Hepatic stellate cell (primary cell): ENCODE data around the gene PRSS21.

Experiments used
- DNase-seq: peaks from one replicate; pipeline ENCODE4 v3.0.0; 2011; ENCODE audit warnings: low spot score

Gene PRSS21

DNA sequence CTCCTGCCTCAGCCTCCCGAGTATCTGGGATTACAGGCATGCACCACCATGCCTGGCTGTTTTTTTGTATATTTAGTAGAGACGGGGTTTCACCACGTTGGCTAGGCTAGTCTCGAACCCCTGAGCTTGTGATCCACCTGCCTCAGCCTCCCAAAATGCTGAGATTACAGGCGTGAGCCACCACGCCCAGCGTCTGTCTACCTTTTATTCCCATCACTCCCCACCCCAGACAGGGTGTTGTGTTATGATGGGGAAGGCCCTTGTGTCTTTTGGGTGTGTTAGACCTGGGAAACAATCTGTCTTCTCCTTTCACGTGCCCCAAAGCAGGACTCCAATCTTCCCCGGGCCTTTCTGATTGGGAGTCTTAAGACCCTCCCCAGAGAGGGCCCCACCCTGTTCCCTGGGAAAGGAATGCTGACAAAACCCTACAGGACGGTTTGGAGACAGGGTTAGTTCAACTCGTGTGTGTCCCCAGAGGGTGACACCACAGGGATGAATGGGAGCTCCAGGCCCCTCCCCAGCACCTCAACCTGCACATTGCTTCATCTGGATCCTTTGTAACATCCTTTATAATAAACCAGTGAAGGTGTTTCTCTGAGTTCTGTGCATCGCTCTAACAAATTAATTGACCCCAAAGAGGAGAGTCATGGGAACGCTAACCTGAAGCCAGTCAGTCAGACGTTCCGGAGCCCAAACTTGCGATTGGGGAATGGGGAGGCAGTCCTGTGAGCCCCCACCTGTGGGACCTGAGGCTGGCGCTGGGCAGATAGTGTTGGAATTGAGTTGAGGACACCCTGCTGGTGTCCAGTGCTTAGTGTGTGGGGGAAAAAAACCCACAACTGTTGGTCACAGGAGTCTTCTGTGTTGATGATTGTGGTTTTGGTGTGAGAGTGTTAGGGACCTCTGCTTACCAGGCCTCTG lies 36.8 kb upstream of the PRSS21 start:
- DNase-seq: no peak

DNA sequence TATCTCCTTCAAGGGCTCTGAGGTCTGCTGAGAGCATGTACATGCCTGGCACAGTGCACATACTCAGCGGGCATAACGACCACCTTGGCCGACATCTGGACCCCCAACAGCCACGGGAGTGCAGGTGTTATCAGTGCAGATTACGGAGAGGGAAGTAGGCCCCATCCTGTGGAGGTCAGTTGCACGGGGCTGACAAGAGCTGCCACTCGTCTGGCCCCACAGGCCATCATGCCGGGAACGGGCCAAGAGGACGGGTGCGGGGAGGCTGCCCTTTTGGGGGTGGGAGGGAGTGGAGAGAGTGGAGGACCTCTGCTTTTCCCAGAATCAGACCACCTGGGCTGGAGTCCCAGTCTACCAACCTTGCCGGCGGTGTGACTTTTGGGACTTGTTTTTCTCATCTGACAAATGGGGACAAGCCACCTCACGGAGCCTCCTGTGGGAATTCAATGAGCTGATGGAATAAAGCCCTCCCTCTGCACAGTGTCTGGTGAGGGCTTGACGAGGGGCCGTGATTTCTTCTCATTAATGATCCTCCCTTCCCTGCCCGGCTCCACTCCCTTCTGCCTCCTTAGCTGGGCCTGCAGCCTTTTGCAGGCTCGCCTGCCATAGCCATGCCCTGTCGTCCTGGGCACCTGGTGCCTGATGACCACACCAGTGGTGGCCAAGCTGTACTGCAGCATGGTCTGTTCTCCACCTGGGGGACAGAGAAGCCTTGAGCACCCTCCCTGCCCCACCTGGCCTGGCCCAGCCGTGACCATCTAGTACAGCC lies 34.3 kb upstream of the PRSS21 start:
- no peak for DNase-seq

DNA sequence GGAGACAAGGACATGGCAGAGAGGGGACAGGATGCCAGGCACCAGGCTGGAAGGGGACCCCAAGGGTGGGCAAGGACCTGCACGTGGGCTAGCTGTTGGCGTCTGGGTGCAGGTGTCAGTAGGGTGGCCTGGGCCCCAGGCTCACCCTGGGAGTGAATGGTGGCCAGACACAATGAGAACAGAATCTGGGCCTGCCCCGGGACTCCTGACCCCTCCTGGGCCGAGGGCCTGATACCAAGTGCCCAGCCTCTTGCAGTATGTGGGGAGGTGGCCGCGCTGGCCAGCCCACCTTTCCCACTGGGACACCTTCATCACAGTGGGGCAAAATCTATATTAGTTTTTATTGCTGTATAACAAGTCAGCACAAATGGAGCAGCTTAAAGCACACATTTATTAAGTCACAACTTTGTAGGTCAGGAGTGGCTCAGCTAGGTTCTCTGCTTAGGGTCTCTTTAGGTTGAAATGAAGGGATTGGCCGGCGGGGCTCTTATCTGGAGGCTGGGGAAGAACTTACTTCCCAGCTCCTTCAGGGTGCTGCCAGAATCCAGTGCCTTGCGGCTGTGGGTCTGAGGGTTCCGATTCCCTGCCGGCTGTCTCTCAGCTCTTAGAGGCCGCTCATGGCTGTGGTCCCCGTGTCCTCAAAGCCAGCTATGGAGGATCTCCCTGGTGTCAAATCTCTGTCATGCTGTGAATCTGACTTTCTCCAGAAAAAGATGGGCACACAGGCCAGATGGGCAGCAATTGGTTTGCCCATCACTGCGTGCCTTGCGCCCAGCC lies 33.3 kb upstream of the PRSS21 start:
- no peak for DNase-seq

DNA sequence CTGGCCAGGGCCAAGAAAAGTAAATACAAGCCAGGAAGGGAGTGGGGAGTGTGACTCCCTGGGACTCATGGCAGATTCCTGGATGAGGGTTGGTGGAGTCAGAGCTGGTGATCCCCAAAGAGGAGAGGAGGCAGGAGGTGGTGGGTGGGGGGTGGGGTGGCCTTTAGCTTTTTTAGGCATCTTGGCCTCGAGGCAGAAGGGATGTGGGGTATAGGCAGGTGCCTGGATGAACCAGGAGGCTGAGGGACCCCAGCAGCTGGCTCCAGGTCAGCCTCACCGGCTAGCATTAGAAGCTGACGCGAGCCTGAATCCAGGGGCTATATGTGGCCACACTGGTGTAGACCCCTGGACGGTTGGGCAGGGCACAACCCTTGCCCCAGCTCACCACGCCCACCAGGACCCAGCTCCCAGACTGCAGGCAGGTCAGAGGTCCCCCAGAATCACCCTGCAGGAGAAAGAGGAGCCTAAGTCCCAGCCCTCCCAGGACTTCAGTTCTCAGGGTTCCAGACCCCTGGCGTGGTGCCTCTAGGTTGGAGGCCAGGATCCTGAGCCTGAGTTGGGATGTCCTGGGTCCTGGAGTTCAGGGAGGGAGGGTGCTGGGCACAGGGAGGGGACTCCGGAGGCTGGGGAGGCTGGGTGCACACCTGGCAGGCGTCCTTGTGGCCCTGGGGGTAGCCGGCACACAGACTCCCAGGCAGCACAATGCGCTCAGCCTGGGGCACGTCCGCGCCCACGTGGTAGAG lies 32.5 kb upstream of the PRSS21 start:
- no peak for DNase-seq

DNA sequence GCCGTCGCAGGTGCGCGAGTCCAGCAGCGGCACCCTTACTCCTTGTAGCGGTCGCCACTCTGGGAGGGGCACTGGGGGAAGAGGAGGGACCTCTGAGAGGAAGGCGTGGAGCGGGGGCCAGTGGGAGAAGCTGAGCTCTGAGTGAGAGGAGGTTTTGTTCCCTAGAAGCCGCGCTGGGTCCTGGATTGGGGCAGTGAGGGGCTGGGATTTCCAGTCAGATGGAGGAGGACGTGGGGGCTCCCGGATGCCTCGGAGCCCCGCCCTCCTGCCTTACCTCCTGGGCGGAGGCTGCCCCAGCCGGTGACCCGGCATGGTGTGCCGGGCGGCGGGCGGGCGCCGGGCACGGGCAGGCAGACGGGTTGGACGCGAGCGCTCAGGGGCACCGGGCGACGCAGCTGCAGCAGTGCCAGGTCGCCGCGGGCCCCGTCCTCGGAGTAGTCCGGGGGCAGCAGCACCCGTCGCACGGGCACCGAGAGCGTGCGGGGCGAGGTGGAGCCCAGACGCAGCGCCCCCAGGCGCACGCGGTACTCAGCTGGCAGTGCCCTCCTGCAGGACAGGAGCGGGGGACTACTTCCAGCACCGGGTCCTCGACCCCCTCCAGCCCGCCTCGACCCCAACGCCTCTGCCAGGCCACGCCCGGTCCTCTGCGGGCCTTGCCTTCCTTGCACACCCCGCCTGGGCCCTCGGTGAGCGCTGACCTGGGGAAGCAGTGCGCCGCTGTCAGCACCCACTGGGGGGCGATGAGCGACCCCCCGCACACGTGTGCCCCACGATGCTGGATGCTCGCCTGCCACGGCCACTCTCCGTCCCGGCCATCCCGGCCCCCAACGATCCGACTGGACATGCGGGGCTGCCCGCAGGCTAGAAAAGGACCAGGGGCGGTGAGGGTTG lies 31.7 kb upstream of the PRSS21 start:
- no peak for DNase-seq

DNA sequence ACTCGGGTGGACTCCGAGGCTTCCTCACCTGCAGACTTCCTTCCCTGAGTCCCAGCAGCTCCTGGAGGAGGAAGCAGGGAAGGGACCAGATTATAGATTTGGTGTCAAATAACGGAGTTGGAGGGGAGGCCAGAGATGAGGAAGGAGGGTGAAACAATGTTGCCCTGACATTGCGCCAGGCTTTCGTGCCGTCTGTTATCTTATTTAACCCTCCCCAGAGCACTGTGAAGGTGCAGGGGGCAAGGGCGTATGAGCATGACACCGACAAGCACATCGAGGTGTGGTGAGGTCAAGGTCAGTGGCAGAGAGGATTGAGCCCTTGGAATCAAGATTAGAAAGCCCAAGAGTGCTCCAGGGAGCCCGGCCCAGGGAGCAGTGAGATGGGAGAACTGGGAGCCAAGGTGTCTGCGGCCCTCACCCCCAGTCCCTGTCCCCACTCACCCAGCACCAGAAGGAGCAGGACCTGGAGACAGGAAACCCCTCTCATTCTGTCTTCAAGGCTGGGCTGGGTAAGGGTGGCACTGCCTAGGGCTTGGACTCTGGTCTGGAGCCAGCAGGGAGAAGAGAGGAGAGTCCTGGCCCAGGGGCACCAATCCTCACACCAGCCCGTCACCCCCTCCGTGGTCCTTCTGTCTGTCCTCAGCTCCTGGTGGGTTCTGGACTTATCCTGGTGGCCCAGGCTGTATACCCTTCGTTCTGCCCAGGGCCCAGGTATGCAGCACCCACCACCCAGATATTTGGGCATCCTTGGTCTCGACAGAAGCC lies 30.8 kb upstream of the PRSS21 start:
- no peak for DNase-seq

DNA sequence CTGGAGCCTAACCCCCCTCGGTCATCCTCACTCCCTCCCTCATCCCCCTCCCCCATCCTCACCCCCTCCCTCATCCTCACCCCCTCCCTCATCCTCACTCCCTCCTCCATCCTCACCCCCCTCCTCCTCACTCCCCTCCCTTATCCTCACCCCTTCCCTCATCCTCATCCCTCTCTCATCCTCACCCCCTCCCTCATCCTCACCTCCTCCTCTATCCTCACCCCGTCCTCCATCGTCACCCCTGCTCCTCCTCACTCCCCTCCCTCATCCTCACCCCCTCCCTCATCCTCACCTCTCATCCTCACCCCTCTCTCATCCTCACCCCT lies 30.2 kb upstream of the PRSS21 start:
- DNase-seq: no peak

DNA sequence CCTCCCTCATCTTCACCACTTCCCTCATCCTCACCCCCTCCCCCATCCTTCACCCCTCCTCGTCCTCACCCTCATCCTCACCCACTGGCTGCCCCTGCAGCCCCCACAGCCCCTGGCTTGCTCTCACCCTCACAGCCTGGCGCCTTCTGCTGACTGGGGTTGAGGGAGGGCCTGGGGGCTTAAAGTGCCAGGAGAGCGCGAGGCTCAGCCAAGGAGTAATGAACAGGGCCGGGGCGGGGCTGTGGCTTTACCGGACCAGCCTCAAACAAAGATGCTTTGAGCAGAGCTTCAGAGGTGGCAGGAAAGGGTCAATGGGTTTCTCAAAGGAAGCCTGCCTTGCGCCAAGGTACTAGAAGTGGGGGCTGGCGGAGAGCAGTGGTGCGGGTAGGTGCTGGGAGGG lies 29.6 kb upstream of the PRSS21 start, which contains the start of gene PRSS33:
PRSS33 (minus strand) TSS at position 155 of the 400 bp plus-strand sequence. CDS start 1,013 bp downstream, outside the sequence.
- no peak for DNase-seq

DNA sequence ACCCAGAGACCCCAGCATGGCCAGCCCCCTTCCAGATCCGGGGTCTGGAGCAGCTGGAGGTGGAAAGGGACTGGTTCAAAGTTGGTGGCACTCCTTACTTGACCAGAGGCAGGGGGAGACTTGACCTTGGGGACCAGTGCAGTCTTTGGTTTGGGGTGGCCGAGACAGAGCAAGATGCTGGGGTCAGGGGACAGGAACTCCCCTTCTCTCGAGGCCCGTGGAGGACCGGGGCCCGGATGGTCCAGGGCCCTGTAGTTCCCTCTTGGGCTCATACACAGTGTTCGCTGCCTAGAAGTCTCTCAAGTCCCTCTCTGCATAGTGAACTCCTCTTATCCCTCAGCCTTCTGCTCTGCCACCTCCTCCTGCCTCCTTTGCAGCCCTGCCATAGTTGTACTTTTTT lies 29.1 kb upstream of the PRSS21 start:
- no peak for DNase-seq

DNA sequence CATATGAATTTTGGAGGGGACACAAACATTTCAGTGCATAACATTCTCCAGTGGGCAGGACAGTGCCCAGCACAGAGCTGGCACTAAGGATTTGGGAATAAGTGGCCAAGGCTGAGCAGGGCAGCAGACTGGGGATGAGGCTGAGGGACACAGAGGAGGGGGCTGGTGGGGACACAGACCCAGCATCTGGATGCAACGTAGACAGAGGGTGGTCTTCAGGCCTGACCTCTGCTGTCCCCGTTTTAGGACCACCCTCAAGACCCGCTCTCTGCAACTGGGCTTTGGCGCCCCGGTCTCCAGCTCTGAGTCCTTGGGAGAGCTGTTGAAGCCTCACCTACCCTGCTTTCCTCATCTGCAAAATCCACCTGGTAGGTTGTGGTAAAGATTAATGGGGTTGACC lies 26.4 kb upstream of the PRSS21 start:
- DNase-seq: no peak

DNA sequence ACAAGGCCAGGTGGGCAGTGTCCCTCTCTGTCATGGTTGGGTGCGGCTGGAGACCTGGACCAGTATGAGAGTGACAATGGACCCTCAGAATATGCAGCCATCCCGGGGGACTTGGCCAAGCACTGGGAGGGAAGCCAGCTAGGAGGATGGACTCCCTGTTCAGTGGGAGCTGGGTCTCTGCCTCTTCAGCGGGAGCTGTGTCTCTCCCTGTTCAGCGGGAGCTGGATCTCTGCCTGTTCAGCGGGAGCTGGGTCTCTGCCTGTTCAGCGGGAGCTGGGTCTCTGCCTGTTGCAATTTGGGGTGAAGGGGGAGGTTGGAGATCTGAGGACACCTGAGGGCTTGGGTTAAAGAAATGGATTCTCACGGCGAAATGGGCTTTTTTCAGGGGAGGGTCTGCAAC lies 25.9 kb upstream of the PRSS21 start:
- DNase-seq: no peak

DNA sequence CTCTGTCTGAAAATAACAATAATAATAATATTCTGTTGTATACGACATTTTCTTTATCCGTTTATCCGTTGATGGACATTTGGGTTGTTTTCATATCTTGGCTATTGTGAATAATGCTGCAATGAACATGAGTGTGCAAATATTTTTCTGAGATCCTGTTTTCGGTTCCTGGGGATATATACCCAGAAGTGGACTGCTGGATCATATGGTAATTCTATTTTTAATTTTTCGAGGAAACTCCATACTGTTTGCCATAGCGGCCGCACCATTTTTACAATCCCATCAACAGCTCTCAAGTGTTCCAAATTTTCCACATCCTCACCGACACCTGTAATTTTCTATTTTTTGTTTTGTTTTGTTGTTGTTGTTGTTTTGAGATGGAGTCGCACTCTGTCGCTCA lies 24.1 kb upstream of the PRSS21 start:
- DNase-seq: no peak

DNA sequence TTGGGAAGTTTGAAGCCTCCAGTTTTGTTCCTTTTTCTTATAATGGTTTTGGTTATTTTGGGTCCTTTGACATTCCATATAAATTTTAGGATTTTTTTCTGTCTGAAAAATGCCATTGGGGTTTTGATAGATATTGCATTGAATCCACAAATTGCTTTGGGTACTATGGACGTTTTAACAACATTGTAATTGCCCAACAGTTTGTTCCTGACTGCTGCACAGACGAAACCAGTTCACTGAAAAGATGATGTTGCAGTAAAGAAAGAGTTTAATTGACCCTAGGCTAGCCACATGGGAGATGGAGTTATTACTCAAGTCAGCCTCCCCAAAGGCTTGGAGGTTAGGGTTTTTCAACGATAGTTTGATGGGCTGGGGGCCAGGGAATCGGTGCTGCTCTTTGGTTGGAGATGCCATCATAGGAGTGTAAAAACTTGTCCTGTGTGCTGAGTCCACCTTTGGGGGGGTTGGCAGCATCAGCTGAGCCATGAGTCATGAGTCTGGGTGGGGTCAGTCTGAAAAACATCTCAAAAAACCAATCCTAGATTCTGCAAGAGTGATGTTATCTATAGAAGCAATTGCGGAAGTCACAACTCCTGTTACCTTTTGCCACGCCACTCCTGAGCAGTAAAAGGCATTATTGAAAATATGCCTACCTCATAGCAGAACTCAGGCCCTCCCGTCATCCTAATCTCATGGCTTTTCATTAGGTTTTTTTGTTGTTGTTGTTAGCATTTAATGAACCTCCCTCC lies 21.5 kb upstream of the PRSS21 start:
- no peak for DNase-seq

DNA sequence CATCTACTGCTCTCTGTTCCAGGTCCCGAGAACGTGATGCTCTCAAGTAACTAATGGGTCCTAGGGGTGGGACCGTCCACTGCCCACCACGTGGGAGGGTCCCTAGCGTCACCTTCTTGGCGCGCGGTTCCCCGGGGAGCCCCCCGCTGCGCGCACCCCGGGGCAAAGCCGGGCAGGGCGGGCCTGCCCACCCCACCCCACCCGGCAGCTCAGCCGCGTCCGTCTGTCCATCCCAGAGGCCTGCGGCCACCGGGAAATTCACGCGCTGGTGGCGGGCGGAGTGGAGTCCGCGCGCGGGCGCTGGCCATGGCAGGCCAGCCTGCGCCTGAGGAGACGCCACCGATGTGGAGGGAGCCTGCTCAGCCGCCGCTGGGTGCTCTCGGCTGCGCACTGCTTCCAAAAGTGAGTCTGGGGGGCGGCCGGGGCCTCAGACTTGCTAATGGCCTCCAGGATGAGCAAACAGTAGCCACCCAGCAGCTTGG lies 18.3 kb upstream of the PRSS21 start:
- no peak for DNase-seq

DNA sequence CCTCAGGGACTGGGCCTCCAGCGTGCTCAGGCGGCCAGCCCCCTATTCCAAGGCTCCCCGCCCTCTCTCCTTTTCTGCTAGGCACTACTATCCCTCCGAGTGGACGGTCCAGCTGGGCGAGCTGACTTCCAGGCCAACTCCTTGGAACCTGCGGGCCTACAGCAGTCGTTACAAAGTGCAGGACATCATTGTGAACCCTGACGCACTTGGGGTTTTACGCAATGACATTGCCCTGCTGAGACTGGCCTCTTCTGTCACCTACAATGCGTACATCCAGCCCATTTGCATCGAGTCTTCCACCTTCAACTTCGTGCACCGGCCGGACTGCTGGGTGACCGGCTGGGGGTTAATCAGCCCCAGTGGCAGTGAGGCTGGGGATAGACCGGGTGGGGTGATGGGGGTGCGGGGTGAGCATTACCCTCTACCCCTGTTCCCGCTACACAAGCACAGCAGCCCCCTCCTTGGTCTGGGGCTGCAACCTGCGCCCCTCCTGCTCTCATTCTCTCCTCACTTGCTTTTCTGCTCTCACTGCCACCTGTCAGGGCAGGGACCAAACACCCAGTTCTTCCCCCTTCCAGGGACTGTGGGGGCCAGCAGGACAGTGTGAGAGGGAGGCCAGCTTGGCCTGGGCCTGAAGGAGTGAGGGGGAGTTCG lies 17.7 kb upstream of the PRSS21 start:
- DNase-seq: no peak

DNA sequence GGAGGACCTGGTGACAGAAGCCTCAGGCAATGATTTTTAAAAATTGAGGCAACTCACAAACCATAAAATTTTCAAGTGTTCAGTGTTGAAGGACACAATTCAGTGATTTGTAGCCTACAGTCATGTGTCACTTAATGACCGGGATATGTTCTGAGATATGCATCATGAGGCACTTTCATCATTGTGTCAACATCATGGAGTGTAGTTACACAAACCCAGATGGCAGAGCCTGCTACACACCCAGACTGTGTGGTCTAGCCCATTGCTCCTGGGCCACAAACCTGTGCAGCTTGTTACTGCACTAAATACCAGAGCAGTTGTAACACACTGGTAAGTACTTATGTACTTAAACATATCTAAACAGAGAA lies 17.2 kb upstream of the PRSS21 start:
- DNase-seq: no peak

DNA sequence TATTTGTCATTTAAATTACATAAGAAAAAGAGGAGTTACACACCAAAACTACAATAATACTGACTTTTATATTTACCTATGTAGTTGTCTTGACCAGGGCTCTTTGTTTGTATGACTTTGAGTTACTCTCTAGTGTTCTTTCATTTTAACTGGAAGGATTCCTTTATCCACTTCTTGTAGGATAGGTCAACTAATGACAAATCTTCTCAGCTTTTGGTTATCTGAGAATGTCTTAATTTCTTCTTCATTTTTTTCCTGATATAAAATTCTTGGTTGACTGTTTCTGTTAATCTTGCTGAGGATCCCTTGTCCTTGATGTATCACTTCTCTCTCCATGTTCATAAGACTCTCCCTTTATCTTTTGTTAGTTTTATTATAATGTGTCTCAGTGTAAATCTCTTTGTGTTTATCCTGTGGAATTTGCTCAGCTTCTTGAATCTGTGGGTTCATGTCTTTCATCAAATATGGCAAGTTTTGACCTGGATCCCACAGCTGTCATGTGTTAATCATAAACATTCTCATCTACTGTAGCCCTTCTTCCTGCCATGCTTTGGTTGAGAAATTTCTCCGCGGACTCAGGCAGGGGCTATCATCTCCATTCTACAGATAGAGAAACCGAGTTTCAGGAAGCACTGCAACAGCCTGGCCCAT lies 13.4 kb upstream of the PRSS21 start:
- DNase-seq: no peak

DNA sequence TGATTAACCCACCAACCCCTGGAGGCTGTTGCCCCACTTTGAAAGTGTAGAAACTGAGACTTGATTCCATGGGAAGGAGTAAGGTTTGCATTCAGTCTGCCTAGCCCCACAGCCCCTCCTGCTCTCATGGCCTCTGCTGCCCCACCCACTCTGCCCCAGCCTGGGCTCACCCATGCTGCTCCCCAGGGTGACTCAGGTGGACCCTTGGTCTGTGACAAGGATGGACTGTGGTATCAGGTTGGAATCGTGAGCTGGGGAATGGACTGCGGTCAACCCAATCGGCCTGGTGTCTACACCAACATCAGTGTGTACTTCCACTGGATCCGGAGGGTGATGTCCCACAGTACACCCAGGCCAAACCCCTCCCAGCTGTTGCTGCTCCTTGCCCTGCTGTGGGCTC lies 12.3 kb upstream of the PRSS21 start:
- no peak for DNase-seq
